GM12801 (cell line): ENCODE measurements around the gene PACRG.

Experiments used
- CTCF ChIP-seq: IDR thresholded peaks from one replicate; pipeline ENCODE4 v1.5.1; 2011; ENCODE audit warnings: control low read depth; ENCODE audit not compliant: insufficient read length; ENCODE audit errors: extremely low read depth

The PACRG gene

GRCh38 chr6:162750776-162751175, 23.0 kb downstream of the PACRG start:
- TF ChIP-seq CTCF: no peak

GRCh38 chr6:162751211-162751859, 23.6 kb downstream of the PACRG start:
- TF ChIP-seq CTCF: no peak

GRCh38 chr6:162753775-162754174, 26.0 kb downstream of the PACRG start:
- no peak for TF ChIP-seq CTCF

GRCh38 chr6:162770136-162770535, 42.4 kb downstream of the PACRG start:
- no peak for TF ChIP-seq CTCF

GRCh38 chr6:162770955-162771354, 43.2 kb downstream of the PACRG start:
- no peak for TF ChIP-seq CTCF

GRCh38 chr6:162772466-162772865, 44.7 kb downstream of the PACRG start:
- TF ChIP-seq CTCF: no peak

- TF ChIP-seq CTCF: no peak
These were observed 46.2 kb downstream of the PACRG start for GRCh38 chr6:162773996-162774395.
